H1 (cell line): ENCODE results near the gene CABCOCO1. TPM values are rescaled to one million over a fixed set of nuclear protein-coding genes. Genes with fewer than 3 reads are reported as not detected.

Source experiments
- CTCF ChIA-PET: fragments of 300-600 bp; sonication (Branson Sonifier 250); formaldehyde crosslinking; loops from one replicate; lab custom pipeline; 2021; ENCODE audit not compliant: partially characterized antibody; lab: Charles Lee
- POLR2A ChIA-PET: fragments of 300-600 bp; sonication (Branson Sonifier 250); formaldehyde crosslinking; loops from one replicate; lab custom pipeline; 2021; ENCODE audit warnings: inconsistent platforms; ENCODE audit not compliant: partially characterized antibody; lab: Charles Lee
- DNase-seq, 2 experiments: peaks; one replicate each; pipeline versions ENCODE4 v3.0.0 to v3.0.0-alpha.2; 2010 to 2022; ENCODE audit warnings: low spot score in 2 of 2, low read depth in 1 of 2, mixed read lengths in 1 of 2
- FAIRE-seq: peaks from 2 replicates; lab custom pipeline; 2011; peaks lifted over from hg19 to GRCh38; lab: Jason Lieb, UNC
- H2AFZ ChIP-seq: 2 replicates; pipeline ENCODE4 v1.8.1; 2012; ENCODE audit warnings: low read length, inconsistent platforms
- H2AK5ac ChIP-seq: 2 replicates; pipeline ENCODE4 v1.6.1; 2013; ENCODE audit warnings: low read depth, low read length
- H2BK120ac ChIP-seq: replicated peaks from 2 replicates; pipeline ENCODE3; 2013; ENCODE audit warnings: low read depth, low read length, inconsistent platforms
- H2BK12ac ChIP-seq: 2 replicates; pipeline ENCODE4 v1.6.1; 2013; ENCODE audit warnings: low read depth, low read length
- H2BK15ac ChIP-seq: 2 replicates; pipeline ENCODE4 v1.6.1; 2013; ENCODE audit warnings: low read length
- H2BK20ac ChIP-seq: 2 replicates; pipeline ENCODE4 v1.6.1; 2013; ENCODE audit warnings: low read length
- H2BK5ac ChIP-seq: 2 replicates; pipeline ENCODE4 v1.6.1; 2013; ENCODE audit warnings: low read depth, low read length
- H3K14ac ChIP-seq: 2 replicates; pipeline ENCODE4 v1.6.1; 2013; ENCODE audit warnings: inconsistent platforms; ENCODE audit not compliant: insufficient read length
- H3K18ac ChIP-seq: 2 replicates; pipeline ENCODE4 v1.6.1; 2013; ENCODE audit warnings: low read length; ENCODE audit errors: extremely low read depth
- H3K23ac ChIP-seq: 2 replicates; pipeline ENCODE4 v1.6.1; 2013; ENCODE audit warnings: inconsistent platforms; ENCODE audit not compliant: insufficient read length
- H3K23me2 ChIP-seq: 2 replicates; pipeline ENCODE4 v1.6.1; 2013; ENCODE audit warnings: low read depth, low read length
- H3K27ac ChIP-seq: 2 replicates; pipeline ENCODE4 v1.6.1; 2011; ENCODE audit warnings: low read depth, low read length, inconsistent platforms
- H3K27me3 ChIP-seq, 4 experiments: replicated peaks in 1 of 4; 1 replicate in 1 of 4; 2 replicates in 3 of 4; pipeline versions ENCODE4 v1.6.1 to v1.8.1; 2011 to 2013; ENCODE audit warnings: low read length in 3 of 4, mild to moderate bottlenecking in 3 of 4, inconsistent platforms in 2 of 4, mixed read lengths in 2 of 4, moderate library complexity in 1 of 4; ENCODE audit not compliant: control insufficient read depth in 3 of 4, insufficient read depth in 3 of 4; ENCODE audit errors: extremely low read depth in 1 of 4
- H3K36me3 ChIP-seq, 4 experiments: 2 replicates each; pipeline versions ENCODE4 v1.6.1 to v1.8.1; 2011 to 2013; ENCODE audit warnings: mild to moderate bottlenecking in 4 of 4, low read length in 3 of 4, moderate library complexity in 2 of 4, control low read depth in 1 of 4, inconsistent platforms in 1 of 4; ENCODE audit not compliant: insufficient read depth in 4 of 4, control insufficient read depth in 2 of 4
- H3K4ac ChIP-seq: replicated peaks from 2 replicates; pipeline ENCODE3; 2013; ENCODE audit warnings: low read length, low read depth, mixed read lengths, inconsistent platforms; ENCODE audit not compliant: insufficient read length
- H3K4me1 ChIP-seq, 4 experiments: replicated peaks in 1 of 4; 1 replicate in 1 of 4; 2 replicates in 3 of 4; pipeline versions ENCODE4 v1.6.1 to v1.8.1; 2011 to 2013; ENCODE audit warnings: low read length in 3 of 4, inconsistent platforms in 2 of 4, mixed read lengths in 1 of 4; ENCODE audit not compliant: insufficient read depth in 4 of 4, control insufficient read depth in 3 of 4
- H3K4me2 ChIP-seq, 2 experiments: 2 replicates each; pipeline versions ENCODE4 v1.6.1 to v1.8.1; 2011 to 2013; ENCODE audit warnings: low read depth in 2 of 2, low read length in 2 of 2, control low read depth in 1 of 2, inconsistent platforms in 1 of 2, mild to moderate bottlenecking in 1 of 2; ENCODE audit not compliant: insufficient read depth in 1 of 2
- H3K4me3 ChIP-seq, 4 experiments: fragments of 200-600, 300-600 bp in 1 of 4; sonication (generic), shearing (Covaris generic), sonication (Bioruptor Twin) in 1 of 4; 2 replicates each; pipeline versions ENCODE4 v1.5.1 to v1.8.1; 2011 to 2016; ENCODE audit warnings: low read length in 4 of 4, low read depth in 3 of 4, control low read depth in 2 of 4, inconsistent platforms in 2 of 4, mild to moderate bottlenecking in 2 of 4, mixed read lengths in 1 of 4, moderate library complexity in 1 of 4; ENCODE audit not compliant: insufficient read depth in 2 of 4; ENCODE audit errors: extremely low read depth in 1 of 4
- H3K56ac ChIP-seq: replicated peaks from 2 replicates; pipeline ENCODE3; 2013; ENCODE audit warnings: low read depth, mild to moderate bottlenecking, mixed read lengths, low read length, inconsistent platforms; ENCODE audit not compliant: insufficient read length
- H3K79me1 ChIP-seq: 2 replicates; pipeline ENCODE4 v1.6.1; 2013; ENCODE audit warnings: low read depth, low read length, control low read depth
- H3K79me2 ChIP-seq, 2 experiments: 2 replicates each; pipeline versions ENCODE4 v1.6.1 to v1.8.1; 2012 to 2013; ENCODE audit warnings: low read length in 2 of 2, mild to moderate bottlenecking in 2 of 2, inconsistent platforms in 1 of 2; ENCODE audit not compliant: insufficient read depth in 2 of 2, control insufficient read depth in 1 of 2
- H3K9ac ChIP-seq, 4 experiments: replicated peaks in 1 of 4; 1 replicate in 1 of 4; 2 replicates in 3 of 4; pipeline versions ENCODE4 v1.6.1 to v1.8.1; 2011 to 2013; ENCODE audit warnings: low read depth in 3 of 4, low read length in 3 of 4, control low read depth in 2 of 4, mild to moderate bottlenecking in 2 of 4, moderate library complexity in 2 of 4, inconsistent platforms in 1 of 4; ENCODE audit errors: extremely low read depth in 1 of 4
- H3K9me3 ChIP-seq, 2 experiments: 2 replicates each; pipeline versions ENCODE4 v1.6.1 to v1.8.1; 2012 to 2013; ENCODE audit warnings: mild to moderate bottlenecking in 2 of 2, moderate library complexity in 2 of 2, control low read depth in 1 of 2, inconsistent platforms in 1 of 2, low read depth in 1 of 2, low read length in 1 of 2, mixed read lengths in 1 of 2; ENCODE audit not compliant: insufficient read depth in 2 of 2
- H4K20me1 ChIP-seq, 2 experiments: replicated peaks in 1 of 2; 2 replicates each; pipeline versions ENCODE3 to v1.8.1; 2011 to 2013; ENCODE audit warnings: inconsistent platforms in 2 of 2, low read length in 2 of 2, mild to moderate bottlenecking in 1 of 2; ENCODE audit not compliant: insufficient read depth in 2 of 2, control insufficient read depth in 1 of 2
- H4K5ac ChIP-seq: 2 replicates; pipeline ENCODE4 v1.6.1; 2013; ENCODE audit warnings: low read length, low read depth, mixed read lengths, inconsistent platforms; ENCODE audit not compliant: insufficient read length
- H4K8ac ChIP-seq: 2 replicates; pipeline ENCODE4 v1.8.0; 2013; ENCODE audit warnings: mild to moderate bottlenecking, moderate library complexity, low read length, inconsistent platforms; ENCODE audit not compliant: insufficient read depth; ENCODE audit errors: extremely low read depth
- H4K91ac ChIP-seq: replicated peaks from 2 replicates; pipeline ENCODE3; 2013; ENCODE audit warnings: low read length, mixed read lengths, inconsistent platforms; ENCODE audit not compliant: insufficient read length
- ASH2L ChIP-seq: fragments of 200-600, 300-600 bp; sonication (generic); IDR thresholded peaks from one replicate; pipeline ENCODE4 v1.7.1; 2017; ENCODE audit warnings: low read length
- ATF3 ChIP-seq: IDR thresholded peaks from 2 replicates; pipeline ENCODE4 v1.6.1; 2011; ENCODE audit warnings: low read depth, mild to moderate bottlenecking, low read length; ENCODE audit not compliant: insufficient read depth
- CBX5 ChIP-seq: fragments of 300-800, 300-1000 bp; sonication (generic); IDR thresholded peaks from 2 replicates; pipeline ENCODE4 v1.7.1; 2016; ENCODE audit warnings: antibody characterized with exemption, low read length, low read depth
- CBX8 ChIP-seq: fragments of 300-800, 300-1000 bp; sonication (generic); IDR thresholded peaks from 2 replicates; pipeline ENCODE4 v1.7.1; 2016; ENCODE audit warnings: low read depth, low read length, borderline replicate concordance
- CEBPB ChIP-seq: IDR thresholded peaks from 2 replicates; pipeline ENCODE4 v1.6.1; 2012; ENCODE audit warnings: low read depth, low read length
- CHD2 ChIP-seq: IDR thresholded peaks from 2 replicates; pipeline ENCODE4 v1.6.1; 2012; ENCODE audit warnings: low read length, improper control_type of control experiment
- POU5F1 ChIP-seq: IDR thresholded peaks from 2 replicates; pipeline ENCODE4 v1.6.1; 2011; ENCODE audit warnings: low read depth, mild to moderate bottlenecking, low read length, moderate library complexity
- RAD21 ChIP-seq, 2 experiments: IDR thresholded peaks in 1 of 2; conservative IDR thresholded peaks in 1 of 2; 2 replicates each; pipeline ENCODE4 v1.6.1; 2011; ENCODE audit warnings: low read depth in 2 of 2, low read length in 2 of 2, improper control_type of control experiment in 1 of 2, inconsistent platforms in 1 of 2, mild to moderate bottlenecking in 1 of 2, moderate library complexity in 1 of 2
- RNF2 ChIP-seq: fragments of 200-900, 300-1000 bp; sonication (generic); IDR thresholded peaks from 2 replicates; pipeline ENCODE4 v1.7.1; 2016; ENCODE audit warnings: borderline replicate concordance, low read depth, mild to moderate bottlenecking, antibody characterized with exemption, low read length; ENCODE audit not compliant: poor library complexity, severe bottlenecking; ENCODE audit errors: missing control alignments
- SAP30 ChIP-seq: fragments of 300-600 bp; sonication (generic); IDR thresholded peaks from 2 replicates; pipeline ENCODE4 v1.7.1; 2012; ENCODE audit warnings: low read length, moderate library complexity, mild to moderate bottlenecking, inconsistent platforms; ENCODE audit not compliant: insufficient read depth, insufficient replicate concordance
- SP2 ChIP-seq: IDR thresholded peaks from 2 replicates; pipeline ENCODE4 v1.6.1; 2012; ENCODE audit warnings: mild to moderate bottlenecking, low read length, inconsistent platforms
- SRF ChIP-seq: IDR thresholded peaks from 2 replicates; pipeline ENCODE4 v1.6.1; 2011; ENCODE audit warnings: mild to moderate bottlenecking, low read depth, low read length, moderate library complexity
- ZNF274 ChIP-seq: IDR thresholded peaks from 2 replicates; pipeline ENCODE4 v1.7.0; 2012; ENCODE audit warnings: low read length, borderline replicate concordance; ENCODE audit errors: extremely low read depth
- WGBS, 2 experiments: shearing (Covaris generic) in 1 of 2; methylation state at CpG; one replicate each; pipeline versions ENCODE4 v1.1.6 to v1.1.7; 2013 to 2015; ENCODE audit warnings: low lambda C conversion rate in 2 of 2, mixed read lengths in 2 of 2, inconsistent platforms in 1 of 2, low coverage in 1 of 2, missing lambda C conversion rate in 1 of 2; ENCODE audit not compliant: insufficient replicate concordance in 2 of 2, insufficient coverage in 1 of 2, insufficient read length in 1 of 2; ENCODE audit errors: extremely low coverage in 1 of 2, missing lambda C conversion rate in 1 of 2; 5-methylcytosine and 5-hydroxymethylcytosine counted together
- polyA plus RNA-seq, 7 experiments: library from polyadenylated mRNA; depleted of rRNA in 3 of 7; stranded (reverse) in 5 of 7; unstranded in 2 of 7; fragments of >200 nt in 5 of 7; fragments of 200-250 nt in 2 of 7; gene quantifications; 1 replicate in 5 of 7; 2 replicates in 1 of 7; 4 replicates in 1 of 7; pipeline versions ENCODE4 v1.2.1 to v1.2.3, GENCODE V29; 2011 to 2013; ENCODE audit warnings: missing spikeins in 2 of 7, mixed read lengths in 2 of 7
- total RNA-seq: library from RNA; stranded (reverse); fragmentation: NEBNext Ultra II Directional; extraction: Animal tissue kit (Norgen Biotek cat#: 25700); gene quantifications from 2 replicates; pipeline ENCODE4 v1.2.1, GENCODE V29; 2021

The CABCOCO1 gene
- total and polyA plus RNA-seq, 2 of the 8 experiments (the other 6 are each of a cell fraction or from before 2014, with no cell fraction given): not detected

- ChIA-PET CTCF (interaction anchor here (0.7 to 1.2 kb wide), 3 partner anchors 78 to 483 kb away, joined by 3 to 4 read pairs (median 3); no protein-coding TSS in a partner anchor), POLR2A (no interaction called here)
- no peak overlapping the region for H3K23ac ChIP-seq
- H4K8ac ChIP-seq: no peak overlapping the region
- H3K4ac ChIP-seq: no peak overlapping the region
- peaks cover 0 to 3% (median 0%) of the 10 kb centered on the region in 4 experiments; a peak in 1 of 7 replicates for H3K4me1 ChIP-seq
- 97% methylated on average over 3 of the region's 3 CpGs; no CpG with 5 or more reads in 1 of the 2 experiments for WGBS, 2 experiments
- no peak overlapping the region for H2BK15ac ChIP-seq
- H3K4me3 ChIP-seq: no peak overlapping the region
- no peak overlapping the region for H2BK120ac ChIP-seq
- no peaks in the 10 kb centered on the region for H3K9me3 ChIP-seq
- no peak overlapping the region for H2BK5ac ChIP-seq
- FAIRE-seq (no peak), DNase-seq (no peak)
- H3K79me1 ChIP-seq: no peaks in the 10 kb centered on the region
- no peak overlapping the region for H2BK12ac ChIP-seq
- no peaks in the 10 kb centered on the region for H3K79me2 ChIP-seq
- no peak overlapping the region for H3K4me2 ChIP-seq
- H4K20me1 ChIP-seq: no peaks in the 10 kb centered on the region
- no peak overlapping the region for H3K18ac ChIP-seq
- no peaks in the 10 kb centered on the region for H3K23me2 ChIP-seq
- H2AFZ ChIP-seq: no peak overlapping the region
- H4K91ac ChIP-seq: no peak overlapping the region
- no peak overlapping the region for H3K14ac ChIP-seq
- no peak overlapping the region for H4K5ac ChIP-seq
- H3K56ac ChIP-seq: no peak overlapping the region
- H2AK5ac ChIP-seq: no peak overlapping the region
- H3K36me3 ChIP-seq: no peaks in the 10 kb centered on the region
- H3K9ac ChIP-seq: no peak overlapping the region
- H3K27ac ChIP-seq: no peak overlapping the region
- no peak overlapping the region for H2BK20ac ChIP-seq
- H3K27me3 ChIP-seq: no peaks in the 10 kb centered on the region
- TF ChIP-seq RNF2: no peak
- TF ChIP-seq POU5F1: no peak
- no peak for TF ChIP-seq CBX8
- no peak for TF ChIP-seq SAP30
- TF ChIP-seq CBX5: no peak
- no peak for TF ChIP-seq SRF
- TF ChIP-seq ZNF274: no peak
- no peak for TF ChIP-seq ATF3
- no peak for TF ChIP-seq SP2
- no peak for TF ChIP-seq CHD2
- TF ChIP-seq CEBPB: no peak
- no peak for TF ChIP-seq ASH2L
- no peak for TF ChIP-seq RAD21 (IDR thresholded peaks at IDR 0.05 in 1 of 2, conservative IDR thresholded peaks at IDR 0.05 in 1 of 2; ENCODE audit: low read depth in 2 of 2, low read length in 2 of 2)
These were observed 94.3 kb downstream of the CABCOCO1 start for GRCh38 chr10:61757001-61757400.
